Upper lobe of left lung (tissue), 6 donors: Measurements from ENCODE around the gene MIA2. TPM values are rescaled to one million over a fixed set of nuclear protein-coding genes. Genes with fewer than 3 reads are reported as not detected.

Experiments used
- ATAC-seq, 2 donors: fragments of 200-7000 bp; cut with Tn5 transposase; one replicate each; pipeline ENCODE4 v1.9.1; 2022; ENCODE audit warnings: mild to moderate bottlenecking in 2 of 2, moderate library complexity in 2 of 2; ENCODE audit not compliant: low FRiP score in 2 of 2
- DNase-seq, 2 donors: peaks; one replicate each; pipeline ENCODE4 v3.0.0-alpha.2; 2019 to 2020
- H3K27ac ChIP-seq, 4 donors: fragments of 200-600 bp; sonication (generic); one replicate each; pipeline ENCODE4 v1.5.1; 2016 to 2019
- H3K27me3 ChIP-seq, 4 donors: fragments of 200-600 bp; sonication (generic); one replicate each; pipeline ENCODE4 v1.5.1; 2017 to 2019
- H3K36me3 ChIP-seq, 4 donors: fragments of 200-600 bp; sonication (generic); one replicate each; pipeline ENCODE4 v1.5.1; 2016 to 2019
- H3K4me1 ChIP-seq, 4 donors: fragments of 200-600 bp; sonication (generic); one replicate each; pipeline ENCODE4 v1.5.1; 2018 to 2019
- H3K4me3 ChIP-seq, 4 donors: fragments of 200-600 bp; sonication (generic); one replicate each; pipeline ENCODE4 v1.5.1; 2017 to 2019; ENCODE audit warnings: mild to moderate bottlenecking in 2 of 4, moderate library complexity in 1 of 4
- H3K9me3 ChIP-seq, 4 donors: fragments of 200-600 bp; sonication (generic); one replicate each; pipeline ENCODE4 v1.5.1; 2018 to 2019
- EP300 ChIP-seq, 4 donors: sonication (generic); formaldehyde crosslinking; IDR thresholded peaks; one replicate each; pipeline ENCODE4 v1.5.1; 2017; ENCODE audit warnings: antibody characterized with exemption in 4 of 4, control low read depth in 2 of 4
- POLR2A ChIP-seq, 4 donors: fragments of 450-650 bp; IDR thresholded peaks; one replicate each; pipeline ENCODE4 v1.5.1; 2016 to 2017; ENCODE audit warnings: antibody characterized with exemption in 4 of 4, mild to moderate bottlenecking in 2 of 4
- POLR2AphosphoS5 ChIP-seq, 2 donors: sonication (generic); formaldehyde crosslinking; IDR thresholded peaks; one replicate each; pipeline ENCODE4 v1.5.1; 2017; ENCODE audit warnings: antibody characterized with exemption in 2 of 2
- WGBS, 2 donors: methylation state at CpG; one replicate each; pipeline ENCODE4 v1.1.5; 2017 to 2018; 5-methylcytosine and 5-hydroxymethylcytosine counted together
- total RNA-seq, 6 donors: library from RNA; depleted of rRNA in 4 of 6; stranded (reverse); fragments of >200 nt in 4 of 6; gene quantifications; one replicate each; pipeline versions ENCODE4 v1.1.0 to v1.2.1, GENCODE V29; 2016 to 2021
- TF ChIP-seq, protein P1 (sequence below), 6 experiments: fragments of 450-650 bp in 4 of 6; fragments of 200-600 bp in 2 of 6; sonication (generic) in 2 of 6; IDR thresholded peaks; one replicate each; pipeline ENCODE4 v1.5.1; 2016 to 2019; ENCODE audit warnings: antibody characterized with exemption in 6 of 6
- donor health status: DM: no; HTN: no; CAD: no; lungs with moderate emphysema.
- donor health status: DM: no; HTN: yes; CAD: no; lungs with severe emphysema.

Gene MIA2
- total RNA-seq, 6 donors from 2014 or later, result 13.0 to 56.8 (median 25.4) TPM

DNA sequence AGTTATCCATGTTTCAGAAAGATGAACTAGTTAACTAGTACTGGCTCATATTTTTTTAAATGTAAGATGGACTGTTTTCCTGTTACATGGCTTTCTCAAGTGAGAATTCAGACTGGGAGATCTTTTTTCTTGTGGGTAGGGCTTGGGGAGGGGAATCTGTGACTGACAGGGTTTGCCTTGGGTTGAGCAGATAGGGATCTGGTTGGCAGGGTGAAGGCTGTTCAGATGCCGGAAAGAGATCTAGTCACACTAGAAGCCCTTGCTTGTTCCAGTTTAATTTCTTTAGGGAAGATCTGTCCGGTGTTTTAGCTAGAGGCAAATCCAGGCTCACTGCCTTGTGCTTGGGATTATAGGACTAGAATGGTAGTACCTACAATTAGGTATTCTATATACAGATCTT lies 135.3 kb downstream of the MIA2 start:
- 90 to 100% methylated on average over 2 of the region's 2 CpGs for WGBS, 2 donors
- ATAC-seq, result no peak
- no peak for TF ChIP-seq POLR2A (IDR thresholded peaks at IDR 0.05)
- no peak for TF ChIP-seq POLR2AphosphoS5 (IDR thresholded peaks at IDR 0.05)
- no peak for TF ChIP-seq EP300 (IDR thresholded peaks at IDR 0.05)
- TF ChIP-seq, protein P1, sequence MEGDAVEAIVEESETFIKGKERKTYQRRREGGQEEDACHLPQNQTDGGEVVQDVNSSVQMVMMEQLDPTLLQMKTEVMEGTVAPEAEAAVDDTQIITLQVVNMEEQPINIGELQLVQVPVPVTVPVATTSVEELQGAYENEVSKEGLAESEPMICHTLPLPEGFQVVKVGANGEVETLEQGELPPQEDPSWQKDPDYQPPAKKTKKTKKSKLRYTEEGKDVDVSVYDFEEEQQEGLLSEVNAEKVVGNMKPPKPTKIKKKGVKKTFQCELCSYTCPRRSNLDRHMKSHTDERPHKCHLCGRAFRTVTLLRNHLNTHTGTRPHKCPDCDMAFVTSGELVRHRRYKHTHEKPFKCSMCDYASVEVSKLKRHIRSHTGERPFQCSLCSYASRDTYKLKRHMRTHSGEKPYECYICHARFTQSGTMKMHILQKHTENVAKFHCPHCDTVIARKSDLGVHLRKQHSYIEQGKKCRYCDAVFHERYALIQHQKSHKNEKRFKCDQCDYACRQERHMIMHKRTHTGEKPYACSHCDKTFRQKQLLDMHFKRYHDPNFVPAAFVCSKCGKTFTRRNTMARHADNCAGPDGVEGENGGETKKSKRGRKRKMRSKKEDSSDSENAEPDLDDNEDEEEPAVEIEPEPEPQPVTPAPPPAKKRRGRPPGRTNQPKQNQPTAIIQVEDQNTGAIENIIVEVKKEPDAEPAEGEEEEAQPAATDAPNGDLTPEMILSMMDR (IDR thresholded peaks at IDR 0.05), result no peak

GRCh38 chr14:39370415-39370814 lies 136.7 kb downstream of the MIA2 start:
- H3K4me3 ChIP-seq, result no peak overlapping the region
- H3K27me3 ChIP-seq, result no peaks in the 10 kb centered on the region
- WGBS, 2 donors, result 95 to 99% methylated on average over 7 to 12 of the region's 12 CpGs
- H3K4me1 ChIP-seq, result no peaks in the 10 kb centered on the region
- no peak for ATAC-seq
- H3K9me3 ChIP-seq, result no peaks in the 10 kb centered on the region
- peaks cover 0 to 12% (median 6%) of the 10 kb centered on the region in 4 donors for H3K36me3 ChIP-seq
- TF ChIP-seq POLR2A (IDR thresholded peaks at IDR 0.05), result no peak
- TF ChIP-seq, protein P1 (IDR thresholded peaks at IDR 0.05), result no peak
- TF ChIP-seq EP300 (IDR thresholded peaks at IDR 0.05), result no peak
- no peak for TF ChIP-seq POLR2AphosphoS5 (IDR thresholded peaks at IDR 0.05)
- no peak overlapping the region for H3K27ac ChIP-seq
- DNase-seq, result peak in 1 of 2 donors; percentile 29

More for the DNA sequence above, 135.3 kb downstream of the MIA2 start:
- peaks cover 6 to 12% (median 9%) of the 10 kb centered on the region in 4 donors for H3K9me3 ChIP-seq
- no peak overlapping the region for H3K27ac ChIP-seq
- no peak overlapping the region for H3K4me3 ChIP-seq
- DNase-seq, result no peak
- no peaks in the 10 kb centered on the region for H3K4me1 ChIP-seq
- peaks cover 0 to 15% (median 6%) of the 10 kb centered on the region in 4 donors for H3K36me3 ChIP-seq
- no peaks in the 10 kb centered on the region for H3K27me3 ChIP-seq

DNA sequence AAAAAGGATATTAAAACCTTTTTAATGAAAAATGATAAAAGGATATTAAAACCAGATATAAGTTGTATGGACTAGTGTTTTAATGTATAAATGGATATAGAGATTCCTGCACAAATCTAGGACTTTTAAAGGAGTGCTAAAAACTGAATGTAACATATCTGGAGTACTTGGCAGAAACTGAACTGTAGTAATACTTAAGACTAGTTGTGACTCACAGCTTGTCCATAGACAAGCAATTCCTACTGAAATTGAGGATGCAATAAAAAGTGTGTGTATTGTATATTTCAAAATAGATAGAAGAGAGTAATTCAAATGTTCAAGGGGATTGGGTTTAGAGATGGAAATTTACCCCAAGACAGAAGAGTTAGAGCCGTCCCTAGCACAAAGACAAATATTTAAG lies 138.9 kb downstream of the MIA2 start:
- Histone ChIP-seq H3K36me3 (peaks cover 0 to 12% (median 3%) of the 10 kb centered on the region in 4 donors), H3K4me3 (no peak overlapping the region), H3K4me1 (no peaks in the 10 kb centered on the region), H3K27me3 (no peaks in the 10 kb centered on the region), H3K27ac (no peak overlapping the region), H3K9me3 (no peaks in the 10 kb centered on the region)
- whole genome bisulfite sequencing, 2 donors, result 100% methylated on average over 1 of the region's 1 CpG
- DNase-seq (no peak), ATAC-seq (no peak)
- TF ChIP-seq EP300 (IDR thresholded peaks at IDR 0.05) (no peak), POLR2AphosphoS5 (IDR thresholded peaks at IDR 0.05) (no peak), POLR2A (IDR thresholded peaks at IDR 0.05) (no peak)
- TF ChIP-seq, protein P1 (IDR thresholded peaks at IDR 0.05), result no peak

GRCh38 chr14:39374851-39375250 lies 141.1 kb downstream of the MIA2 start:
- Histone ChIP-seq H3K27ac (no peak overlapping the region), H3K4me3 (no peak overlapping the region), H3K4me1 (no peaks in the 10 kb centered on the region), H3K36me3 (peaks cover 0 to 11% (median 3%) of the 10 kb centered on the region in 4 donors), H3K27me3 (no peaks in the 10 kb centered on the region), H3K9me3 (no peaks in the 10 kb centered on the region)
- no peak for DNase-seq
- ATAC-seq, result no peak
- no peak for TF ChIP-seq POLR2AphosphoS5 (IDR thresholded peaks at IDR 0.05)
- TF ChIP-seq EP300 (IDR thresholded peaks at IDR 0.05), result no peak
- TF ChIP-seq, protein P1 (IDR thresholded peaks at IDR 0.05), result no peak
- no peak for TF ChIP-seq POLR2A (IDR thresholded peaks at IDR 0.05)

DNA sequence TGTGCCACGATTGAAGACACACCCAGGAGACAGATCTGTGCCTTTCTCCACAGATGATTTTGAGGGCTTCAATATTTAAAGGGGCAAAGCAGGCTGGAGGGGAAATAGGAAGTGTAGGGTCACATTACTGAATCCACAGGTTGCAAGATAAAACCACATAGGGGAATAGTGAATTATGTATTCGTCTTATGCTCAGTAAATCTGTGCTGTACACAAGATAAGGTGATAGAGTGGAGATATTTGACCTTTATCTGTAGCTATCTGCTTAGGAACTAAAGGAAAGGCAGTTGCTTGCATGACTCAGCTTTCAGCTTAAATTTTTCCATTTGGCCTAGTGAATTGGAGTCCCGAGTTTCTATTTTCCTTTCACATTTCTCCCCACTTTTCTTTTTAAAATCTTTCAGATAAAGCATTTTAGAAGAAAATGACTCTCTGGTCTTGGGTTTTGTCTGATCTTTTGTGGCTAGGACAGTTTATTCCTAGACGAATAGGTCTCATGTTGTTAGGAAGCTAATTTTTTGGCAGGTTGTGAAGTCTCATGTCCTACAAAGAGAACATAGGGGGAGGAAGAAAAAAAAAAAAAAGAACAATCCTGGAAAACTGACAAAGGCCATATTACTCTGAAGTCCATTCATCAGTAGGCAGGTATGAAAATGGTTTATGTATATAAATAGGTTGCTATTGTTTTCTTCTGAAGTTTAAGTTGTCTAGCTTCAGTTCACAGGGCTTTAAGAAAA lies 143.1 kb downstream of the MIA2 start:
- H3K27ac ChIP-seq, result no peak overlapping the region
- 49 to 56% methylated on average over 4 of the region's 4 CpGs for WGBS, 2 donors
- H3K4me3 ChIP-seq, result no peak overlapping the region
- ATAC-seq (peak in 1 of 2 donors; percentile 42), DNase-seq (no peak)
- no peaks in the 10 kb centered on the region for H3K36me3 ChIP-seq
- H3K27me3 ChIP-seq, result no peaks in the 10 kb centered on the region
- no peaks in the 10 kb centered on the region for H3K9me3 ChIP-seq
- TF ChIP-seq, protein P1 (IDR thresholded peaks at IDR 0.05), result no peak
- TF ChIP-seq POLR2A (IDR thresholded peaks at IDR 0.05) (no peak), POLR2AphosphoS5 (IDR thresholded peaks at IDR 0.05) (no peak), EP300 (IDR thresholded peaks at IDR 0.05) (no peak)
- no peaks in the 10 kb centered on the region for H3K4me1 ChIP-seq
